Vein endothelial cell (primary cell): ENCODE data around the gene OR2C3. TPM values are rescaled to one million over a fixed set of nuclear protein-coding genes. Genes with fewer than 3 reads are reported as not detected.

Experiments used
- total RNA-seq: library from RNA; depleted of rRNA; stranded (reverse); fragments of >200 nt; gene quantifications from 2 replicates; pipeline ENCODE4 v1.2.3, GENCODE V29; 2012

Gene OR2C3
- total RNA-seq: not detected in 2 replicates

GRCh38 chr1:247536340-247536739 is at the start of gene OR2C3:
Gene OR2C3, minus strand, starts transcription at chr1:247536440. Its CDS starts 3,929 bp downstream, at chr1:247532511.

GRCh38 chr1:247548769-247549182 is 12.5 kb upstream of the OR2C3 start, which contains the start of gene GCSAML:
Gene GCSAML, plus strand, starts transcription at chr1:247549134. Its CDS starts 58 bp downstream, at chr1:247549192.

Other genes with a start within 250 kb of the OR2C3 start
- gene ZNF496, start 204.6 kb downstream of the OR2C3 start, total RNA-seq: 43.8 and 56.8 TPM in 2 replicates
- 0.10 and 0.98 TPM in 2 replicates for gene NLRP3, start 120.3 kb downstream of the OR2C3 start, total RNA-seq
- gene OR2B11, start 78.3 kb downstream of the OR2C3 start, total RNA-seq: not detected in 2 replicates
- gene GCSAML, start 12.7 kb upstream of the OR2C3 start, total RNA-seq: not detected in 2 replicates
- gene OR2G2, start 51.9 kb upstream of the OR2C3 start, total RNA-seq: not detected in 2 replicates
- not detected in 2 replicates for gene OR2G3, start 69.1 kb upstream of the OR2C3 start, total RNA-seq
- not detected in 2 replicates for gene OR13G1, start 143.3 kb upstream of the OR2C3 start, total RNA-seq
- gene OR6F1, start 180.2 kb upstream of the OR2C3 start, total RNA-seq: not detected in 2 replicates
- not detected in 2 replicates for gene OR14K1, start 202.2 kb upstream of the OR2C3 start, total RNA-seq
- gene OR14A2, start 211.7 kb upstream of the OR2C3 start, total RNA-seq: not detected in 2 replicates
- gene OR1C1, start 224.1 kb upstream of the OR2C3 start, total RNA-seq: not detected in 2 replicates